A549 treated with DMSO at 1 μM for 4 hours (cell line): ENCODE results near the gene SEC62. TPM values are rescaled to one million over a fixed set of nuclear protein-coding genes. Genes with fewer than 3 reads are reported as not detected.

Source experiments
- total RNA-seq: library from RNA; stranded (reverse); fragments of 200-300 nt; extraction: Qiagen RNA extraction; gene quantifications from 5 replicates; pipeline ENCODE4 v1.2.3, GENCODE V29; 2022; ENCODE audit warnings: low read depth

The SEC62 gene
- 77.6 to 128 TPM (median 94.4 TPM) in 5 replicates for total RNA-seq

GRCh38 chr3:169966428-169966950 is at the start of gene SEC62:
Gene SEC62, plus strand, starts transcription at chr3:169966807. Its CDS starts 16 bp downstream, at chr3:169966823.

GRCh38 chr3:170037463-170038433 is 71.1 kb downstream of the SEC62 start, which contains the start of gene GPR160:
Gene GPR160, plus strand, starts transcription at chr3:170037995. Its CDS starts 45,978 bp downstream, at chr3:170083973.

Other genes starting within 250 kb of the SEC62 start
- 0.93 TPM in 1 of 5 replicates, not detected in the others for gene TERC, start 201.7 kb upstream of the SEC62 start, total RNA-seq
- 2.4 to 3.2 TPM (median 2.9 TPM) in 5 replicates for gene ACTRT3, start 197.2 kb upstream of the SEC62 start, total RNA-seq
- gene MYNN, start 193.4 kb upstream of the SEC62 start, total RNA-seq, result 8.9 to 11.2 TPM (median 10.0 TPM) in 5 replicates
- not detected in 5 replicates for gene LRRIQ4, start 153.9 kb upstream of the SEC62 start, total RNA-seq
- not detected in 5 replicates for gene LRRC34, start 153.9 kb upstream of the SEC62 start, total RNA-seq
- 0.05 TPM in 1 of 5 replicates, not detected in the others for gene LRRC31, start 96.9 kb upstream of the SEC62 start, total RNA-seq
- gene SAMD7, start 55.2 kb upstream of the SEC62 start, total RNA-seq, result not detected in 5 replicates
- 1.0 to 2.6 TPM (median 2.0 TPM) in 5 replicates for gene GPR160, start 71.2 kb downstream of the SEC62 start, total RNA-seq
- 11.5 to 20.3 TPM (median 17.5 TPM) in 5 replicates for gene PHC3, start 214.9 kb downstream of the SEC62 start, total RNA-seq